Left lung (tissue), 10 donors: ENCODE data around the gene NRG3. TPM values are rescaled to one million over a fixed set of nuclear protein-coding genes. Genes with fewer than 3 reads are reported as not detected.

ENCODE experiments used
- ATAC-seq: fragments of 200-7000 bp; cut with Tn5 transposase; one replicate; pipeline ENCODE4 v1.9.1; 2020; ENCODE audit warnings: moderate library complexity
- DNase-seq, 4 donors: peaks; one replicate each; pipeline ENCODE4 v3.0.0-alpha.2; 2013 to 2020
- H3K27ac ChIP-seq, 2 donors: fragments of 200-600 bp; sonication (generic) in 1 of 2; one replicate each; pipeline versions ENCODE4 v1.5.0 to v1.8.0; 2020 to 2021
- H3K27me3 ChIP-seq, 2 donors: fragments of 200-600 bp; sonication (generic) in 1 of 2; one replicate each; pipeline versions ENCODE4 v1.5.0 to v1.8.0; 2020 to 2021
- H3K36me3 ChIP-seq, 2 donors: fragments of 200-600 bp; sonication (generic) in 1 of 2; one replicate each; pipeline versions ENCODE4 v1.5.0 to v1.8.0; 2020 to 2021
- H3K4me1 ChIP-seq, 2 donors: fragments of 200-600 bp; one replicate each; pipeline ENCODE4 v1.8.0; 2021
- H3K4me3 ChIP-seq, 2 donors: fragments of 200-600 bp; sonication (generic) in 1 of 2; one replicate each; pipeline versions ENCODE4 v1.5.0 to v1.8.0; 2020 to 2021; ENCODE audit warnings: mild to moderate bottlenecking in 1 of 2
- H3K9me3 ChIP-seq, 2 donors: fragments of 200-600 bp; sonication (generic) in 1 of 2; one replicate each; pipeline versions ENCODE4 v1.5.0 to v1.8.0; 2020 to 2021
- CTCF ChIP-seq, 2 donors: fragments of 200-600 bp; sonication (generic) in 1 of 2; IDR thresholded peaks; one replicate each; pipeline versions ENCODE4 v1.5.0 to v1.8.0; 2021; ENCODE audit warnings: antibody characterized with exemption in 2 of 2
- intact Hi-C, 2 donors: fragments of 100-400 bp; cut with DNase I; formaldehyde crosslinking; loops; one replicate each; pipeline versions ENCODE4 v1.11.2 to v1.14.2; 2022
- polyA plus RNA-seq, 6 donors: library from polyadenylated mRNA; unstranded; fragments of 120-200 nt; gene quantifications; one replicate each; pipeline ENCODE4 v1.2.1, GENCODE V29; 2013; ENCODE audit not compliant: insufficient read length in 6 of 6
- total RNA-seq, 2 donors: library from RNA; stranded (reverse); fragmentation: NEBNext Ultra II Directional; extraction: Animal tissue kit (Norgen Biotek cat#: 25700); gene quantifications; one replicate each; pipeline ENCODE4 v1.2.1, GENCODE V29; 2021
- donor health status: DM: no; HTN: yes; CAD: no.
- donor health status: DM: no; HTN: no; CAD: no.

The NRG3 gene
- total and polyA plus RNA-seq, 8 donors = 1.0 to 1.7 (median 1.1) TPM

- Histone ChIP-seq H3K9me3 (no peaks in the 10 kb centered on the region), H3K4me3 (no peak overlapping the region), H3K36me3 (no peaks in the 10 kb centered on the region), H3K27me3 (no peaks in the 10 kb centered on the region), H3K4me1 (no peaks in the 10 kb centered on the region), H3K27ac (no peak overlapping the region)
- no peak for TF ChIP-seq CTCF (IDR thresholded peaks at IDR 0.05)
- DNase-seq = no peak
- ATAC-seq = no peak
- intact Hi-C loops = no loop called here
Observed at GRCh38 chr10:82552267-82552666, 677.3 kb downstream of the NRG3 start.

GRCh38 chr10:82554381-82554780 lies 679.4 kb downstream of the NRG3 start:
- Histone ChIP-seq H3K4me1 (no peaks in the 10 kb centered on the region), H3K4me3 (no peak overlapping the region), H3K9me3 (no peaks in the 10 kb centered on the region), H3K27me3 (no peaks in the 10 kb centered on the region), H3K36me3 (no peaks in the 10 kb centered on the region), H3K27ac (no peak overlapping the region)
- DNase-seq = no peak
- intact Hi-C loops = no loop called here
- ATAC-seq = no peak
- no peak for TF ChIP-seq CTCF (IDR thresholded peaks at IDR 0.05)

- intact Hi-C loops = no loop called here
- TF ChIP-seq CTCF (IDR thresholded peaks at IDR 0.05) = no peak
- H3K9me3 ChIP-seq = no peaks in the 10 kb centered on the region
- H3K27me3 ChIP-seq = no peaks in the 10 kb centered on the region
- no peaks in the 10 kb centered on the region for H3K36me3 ChIP-seq
- ATAC-seq = no peak
- H3K4me1 ChIP-seq = no peaks in the 10 kb centered on the region
- no peak overlapping the region for H3K27ac ChIP-seq
- no peak for DNase-seq
- H3K4me3 ChIP-seq = no peak overlapping the region
Observed at GRCh38 chr10:82558014-82558607, 683.1 kb downstream of the NRG3 start.

GRCh38 chr10:82564353-82565196 lies 689.6 kb downstream of the NRG3 start:
- Histone ChIP-seq H3K27ac (no peak overlapping the region), H3K4me1 (no peaks in the 10 kb centered on the region), H3K9me3 (no peaks in the 10 kb centered on the region), H3K27me3 (no peaks in the 10 kb centered on the region), H3K36me3 (no peaks in the 10 kb centered on the region), H3K4me3 (no peak overlapping the region)
- intact Hi-C loops = no loop called here
- ATAC-seq (no peak), DNase-seq (no peak)
- TF ChIP-seq CTCF (IDR thresholded peaks at IDR 0.05) = no peak

DNA sequence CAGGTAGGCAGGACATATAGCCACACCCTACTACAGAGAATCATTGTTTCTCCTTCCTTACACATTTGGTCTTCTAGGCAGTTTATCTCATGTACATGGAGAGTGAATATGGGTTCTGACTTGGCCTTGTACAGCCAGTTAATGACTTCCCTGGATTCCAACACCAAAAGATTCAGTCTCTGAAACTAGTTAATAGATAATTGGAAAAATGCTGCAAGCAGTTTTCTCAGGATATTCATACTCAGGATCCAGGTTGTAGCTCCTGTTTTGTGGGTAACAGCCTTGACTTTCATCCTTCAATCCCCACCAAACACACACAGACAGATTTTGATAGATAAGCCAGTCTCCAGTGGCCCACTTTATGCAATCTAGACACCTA lies 690.2 kb downstream of the NRG3 start:
- no peaks in the 10 kb centered on the region for H3K9me3 ChIP-seq
- ATAC-seq (no peak), DNase-seq (no peak)
- H3K27ac ChIP-seq = no peak overlapping the region
- no peaks in the 10 kb centered on the region for H3K4me1 ChIP-seq
- intact Hi-C loops = no loop called here
- H3K27me3 ChIP-seq = no peaks in the 10 kb centered on the region
- TF ChIP-seq CTCF (IDR thresholded peaks at IDR 0.05) = no peak
- no peaks in the 10 kb centered on the region for H3K36me3 ChIP-seq
- H3K4me3 ChIP-seq = no peak overlapping the region
